Glutamatergic neuron (in vitro differentiated cells): ENCODE data around the gene OSTM1. TPM values are rescaled to one million over a fixed set of nuclear protein-coding genes. Genes with fewer than 3 reads are reported as not detected.

Source experiments
- DNase-seq: peaks from one replicate; pipeline ENCODE4 v3.0.0; 2022
- H3K27ac Mint-ChIP-seq: one replicate; pipeline ENCODE4 v1.8.0; 2020; ENCODE audit warnings: mild to moderate bottlenecking, mixed read lengths, inconsistent platforms; ENCODE audit not compliant: unreplicated experiment
- H3K27me3 Mint-ChIP-seq: one replicate; pipeline ENCODE4 v1.8.0; 2020; ENCODE audit warnings: mild to moderate bottlenecking, moderate library complexity, mixed read lengths, inconsistent platforms; ENCODE audit not compliant: unreplicated experiment
- H3K36me3 Mint-ChIP-seq: one replicate; pipeline ENCODE4 v1.8.0; 2020; ENCODE audit warnings: mild to moderate bottlenecking, mixed read lengths, inconsistent platforms; ENCODE audit not compliant: unreplicated experiment
- H3K4me1 Mint-ChIP-seq: one replicate; pipeline ENCODE4 v1.8.0; 2020; ENCODE audit warnings: mild to moderate bottlenecking, low read depth, mixed read lengths, inconsistent platforms; ENCODE audit not compliant: unreplicated experiment
- H3K4me3 Mint-ChIP-seq: one replicate; pipeline ENCODE4 v1.8.0; 2020; ENCODE audit warnings: mild to moderate bottlenecking, mixed read lengths, inconsistent platforms; ENCODE audit not compliant: unreplicated experiment
- H3K9me3 Mint-ChIP-seq: one replicate; pipeline ENCODE4 v1.8.0; 2020; ENCODE audit warnings: mild to moderate bottlenecking, moderate library complexity, mixed read lengths, inconsistent platforms; ENCODE audit not compliant: unreplicated experiment
- CTCF ChIP-seq: fragments of 200-600 bp; sonication (generic); IDR thresholded peaks from one replicate; pipeline ENCODE4 v1.5.0; 2021; ENCODE audit not compliant: partially characterized antibody, unreplicated experiment
- long read RNA-seq: library from polyadenylated mRNA; unstranded; transcript quantifications from one replicate; pipeline ENCODE4 v2.0.0, GENCODE V29; 2020; ENCODE audit not compliant: unreplicated experiment
- total RNA-seq: library from RNA; stranded (reverse); fragmentation: NEBNext Ultra II Directional; extraction: Animal tissue kit (Norgen Biotek cat#: 25700); gene quantifications from one replicate; pipeline ENCODE4 v1.2.1, GENCODE V29; 2021; ENCODE audit not compliant: unreplicated experiment

The OSTM1 gene
- total RNA-seq = 47.7 TPM
- long read RNA-seq, full-length matches to known transcripts = 23 of 28 reads
- long read RNA-seq, partial matches to known transcripts = 2 of 28 reads
- long read RNA-seq, other reads (novel, unspliced or antisense) = 3 of 28 reads

GRCh38 chr6:108074359-108075144 is at the start of gene OSTM1:
OSTM1 (minus strand) TSS chr6:108074741; CDS start chr6:108074651, 90 bp downstream.
- Mint-ChIP-seq H3K9me3 (peaks cover 6% of the 10 kb centered on the region), H3K36me3 (no peaks in the 10 kb centered on the region), H3K27ac (peak within 1 kb of the TSS; percentile 85), H3K4me1 (peaks cover 4% of the 10 kb centered on the region), H3K4me3 (peak within 1 kb of the TSS; percentile 89), H3K27me3 (peaks cover 3% of the 10 kb centered on the region)
- no peak for TF ChIP-seq CTCF
- peak; percentile 97 for DNase-seq

GRCh38 chr6:108123946-108124345 is 49.4 kb upstream of the OSTM1 start:
- no peak for TF ChIP-seq CTCF
- DNase-seq = no peak
- Mint-ChIP-seq H3K36me3 (no peaks in the 10 kb centered on the region), H3K4me3 (no peak overlapping the region), H3K4me1 (peaks cover 13% of the 10 kb centered on the region), H3K27ac (no peak overlapping the region), H3K9me3 (peaks cover 3% of the 10 kb centered on the region), H3K27me3 (peaks cover 16% of the 10 kb centered on the region)

GRCh38 chr6:108123481-108123929 is 49.0 kb upstream of the OSTM1 start:
- Mint-ChIP-seq H3K4me3 (no peak overlapping the region), H3K4me1 (peaks cover 17% of the 10 kb centered on the region), H3K9me3 (peaks cover 4% of the 10 kb centered on the region), H3K27me3 (peaks cover 20% of the 10 kb centered on the region), H3K27ac (no peak overlapping the region), H3K36me3 (no peaks in the 10 kb centered on the region)
- no peak for DNase-seq
- no peak for TF ChIP-seq CTCF

- H3K27me3 Mint-ChIP-seq = peaks cover 25% of the 10 kb centered on the region
- H3K9me3 Mint-ChIP-seq = peaks cover 6% of the 10 kb centered on the region
- no peak for DNase-seq
- H3K4me3 Mint-ChIP-seq = no peak overlapping the region
- no peak for TF ChIP-seq CTCF
- H3K4me1 Mint-ChIP-seq = peaks cover 22% of the 10 kb centered on the region
- H3K27ac Mint-ChIP-seq = no peak overlapping the region
- H3K36me3 Mint-ChIP-seq = no peaks in the 10 kb centered on the region
Observed at GRCh38 chr6:108121612-108122011, 47.1 kb upstream of the OSTM1 start.

- no peak for TF ChIP-seq CTCF
- no peaks in the 10 kb centered on the region for H3K36me3 Mint-ChIP-seq
- H3K27me3 Mint-ChIP-seq = peaks cover 33% of the 10 kb centered on the region
- H3K4me1 Mint-ChIP-seq = peaks cover 30% of the 10 kb centered on the region
- DNase-seq = no peak
- H3K27ac Mint-ChIP-seq = no peak overlapping the region
- H3K4me3 Mint-ChIP-seq = peak overlapping the region; percentile 49
- peaks cover 6% of the 10 kb centered on the region for H3K9me3 Mint-ChIP-seq
Observed at GRCh38 chr6:108120311-108120710, 45.8 kb upstream of the OSTM1 start.
